Measurements from ENCODE around the gene TAAR6. TPM values are rescaled to one million over a fixed set of nuclear protein-coding genes. Genes with fewer than 3 reads are reported as not detected.

Gene TAAR6
- total and polyA plus RNA-seq, 2 of the 4 experiments (the other 2 are of a cell fraction): not detected

- peaks cover 41% of the 10 kb centered on the region for H3K27me3 ChIP-seq (ENCODE audit: control insufficient read depth, insufficient read depth, low read length)
- H3K56ac ChIP-seq (ENCODE audit: extremely low read depth, insufficient read depth, low read length): no peak overlapping the region
Observed at GRCh38 chr6:132568611-132569010, 1.5 kb upstream of the TAAR6 start.

More at GRCh38 chr6:132568611-132569010, 1.5 kb upstream of the TAAR6 start:
- Histone ChIP-seq H3K18ac (ENCODE audit: low read depth, low read length) (no peak overlapping the region), H3K4me1 (ENCODE audit: control insufficient read depth, insufficient read depth, low read length) (no peaks in the 10 kb centered on the region), H2BK20ac (ENCODE audit: low read depth, low read length) (no peak overlapping the region), H2BK15ac (ENCODE audit: low read depth, low read length) (no peak overlapping the region), H3K4me3 (ENCODE audit: insufficient read depth, low read depth, low read length) (no peak overlapping the region), H3K9ac (ENCODE audit: low read depth, low read length) (no peak overlapping the region), H2AK9ac (replicated peaks; ENCODE audit: low read depth, low read length, poor library complexity) (no peak overlapping the region), H3K9me3 (ENCODE audit: control insufficient read depth, insufficient read depth, low read length) (no peaks in the 10 kb centered on the region), H3K27ac (ENCODE audit: insufficient read depth, low read length) (no peak overlapping the region), H3K79me1 (ENCODE audit: low read depth in 1 of 2, low read length in 2 of 2) (no peaks in the 10 kb centered on the region), H2AK5ac (ENCODE audit: low read depth, low read length) (no peak overlapping the region), H3K4ac (ENCODE audit: low read depth, low read length) (no peak overlapping the region), H2BK5ac (ENCODE audit: low read depth, low read length, poor library complexity, severe bottlenecking) (no peak overlapping the region), H3K4me2 (ENCODE audit: low read depth, low read length) (no peak overlapping the region), H4K8ac (ENCODE audit: low read depth in 2 of 2, low read length in 2 of 2) (no peak overlapping the region), H2BK120ac (ENCODE audit: low read depth, low read length) (no peak overlapping the region), H4K91ac (ENCODE audit: insufficient read depth, low read depth, low read length) (no peak overlapping the region), H3K36me3 (ENCODE audit: control insufficient read depth, insufficient read depth, low read length) (no peaks in the 10 kb centered on the region), H3K9me1 (ENCODE audit: insufficient read depth, low read length) (no peaks in the 10 kb centered on the region), H4K5ac (ENCODE audit: low read depth, low read length) (no peak overlapping the region), H3K23ac (ENCODE audit: low read depth, low read length) (no peak overlapping the region), H4K20me1 (ENCODE audit: insufficient read depth, low read length) (no peaks in the 10 kb centered on the region), H2AFZ (replicated peaks; ENCODE audit: low read length, poor library complexity) (no peak overlapping the region), H3K14ac (replicated peaks; ENCODE audit: low read depth, low read length) (no peak overlapping the region)
- BruUV-seq (replicated peaks): no TSS peak
- TF ChIP-seq MAFK (IDR thresholded peaks at IDR 0.05; ENCODE audit: low read depth, low read length) (no peak), SMC3 (IDR thresholded peaks at IDR 0.05; ENCODE audit: low read depth, low read length) (no peak), CHD1 (IDR thresholded peaks at IDR 0.05; ENCODE audit: low read depth, low read length) (no peak), CTCF (conservative IDR thresholded peaks at IDR 0.05; ENCODE audit: low read depth, low read length) (no peak), CEBPB (IDR thresholded peaks at IDR 0.05; ENCODE audit: low read depth, low read length) (no peak), RAD21 (IDR thresholded peaks at IDR 0.05; ENCODE audit: low read length) (no peak), POLR2A (IDR thresholded peaks at IDR 0.05; ENCODE audit: low read depth, low read length) (no peak), MAZ (IDR thresholded peaks at IDR 0.05; ENCODE audit: borderline replicate concordance, low read depth, low read length) (no peak), FOS (IDR thresholded peaks at IDR 0.05; ENCODE audit: low read depth, low read length) (no peak), NFE2L2 (IDR thresholded peaks at IDR 0.05; ENCODE audit: low read depth, low read length) (no peak)
- CTCF ChIA-PET: no interaction called here
- WGBS, 2 experiments (ENCODE audit: extremely low coverage in 2 of 2, insufficient read length in 1 of 2): no CpG with 5 or more reads among the region's 6 CpGs
- POLR2A ChIA-PET (ENCODE audit: unreplicated experiment): no interaction called here
- intact Hi-C loops (cut with micrococcal nuclease): no loop called here
- dilution Hi-C loops (cut with HindIII; ENCODE audit: low sequenced_read_pairs, unreplicated experiment): no loop called here
- in situ Hi-C loops (cut with MboI; ENCODE audit: low sequenced_read_pairs): no loop called here
- ATAC-seq (ENCODE audit: low read depth) (no peak), DNase-seq (no peak)
